22Rv1 (cell line): ENCODE data around the gene AMBRA1.

Experiments used
- H3K27ac ChIP-seq: fragments of 450-650 bp; 2 replicates; pipeline ENCODE4 v1.5.1; 2017
- CTCF ChIP-seq: fragments of 450-650 bp; IDR thresholded peaks from 2 replicates; pipeline ENCODE4 v1.5.1; 2017; ENCODE audit warnings: mild to moderate bottlenecking
- ZFX ChIP-seq: fragments of 450-650 bp; IDR thresholded peaks from 2 replicates; pipeline ENCODE4 v1.6.1; 2017; ENCODE audit warnings: antibody characterized with exemption, borderline replicate concordance

AMBRA1 gene

GRCh38 chr11:46463701-46464421 lies 130.0 kb downstream of the AMBRA1 start:
- TF ChIP-seq CTCF (no peak), ZFX (no peak)
- H3K27ac ChIP-seq = no peak overlapping the region

DNA sequence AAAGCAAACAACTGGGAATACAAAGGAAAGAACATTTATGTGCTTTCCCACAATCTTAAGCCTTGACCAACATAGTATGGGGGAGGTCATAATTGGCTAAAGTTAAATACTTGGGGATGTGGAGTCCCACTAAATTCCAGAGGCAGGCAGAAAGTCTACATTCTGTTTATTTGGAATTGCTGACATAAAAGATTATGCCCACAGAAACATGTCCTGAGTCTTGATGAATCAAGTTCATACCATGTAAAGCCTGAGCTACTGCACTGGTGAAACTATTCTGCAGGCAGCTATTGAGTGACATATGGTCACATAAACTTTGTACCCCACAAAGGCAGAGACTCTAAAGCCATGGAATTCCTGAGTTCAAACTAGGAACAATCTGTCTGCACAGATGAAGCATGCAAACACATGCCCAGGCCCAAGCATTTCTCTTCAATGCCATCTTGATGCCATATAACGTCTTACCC lies 132.3 kb downstream of the AMBRA1 start:
- TF ChIP-seq CTCF = no peak
- TF ChIP-seq ZFX = no peak
- H3K27ac ChIP-seq = no peak overlapping the region

- TF ChIP-seq ZFX (no peak), CTCF (no peak)
- H3K27ac ChIP-seq = no peak overlapping the region
Observed at GRCh38 chr11:46458491-46458890, 135.3 kb downstream of the AMBRA1 start.

GRCh38 chr11:46457659-46458424 lies 136.0 kb downstream of the AMBRA1 start:
- no peak for TF ChIP-seq ZFX
- TF ChIP-seq CTCF = no peak

GRCh38 chr11:46457021-46457420 lies 136.8 kb downstream of the AMBRA1 start:
- no peak for TF ChIP-seq ZFX
- TF ChIP-seq CTCF = no peak
- no peak overlapping the region for H3K27ac ChIP-seq

More at GRCh38 chr11:46457659-46458424, 136.0 kb downstream of the AMBRA1 start:
- H3K27ac ChIP-seq = no peak overlapping the region

DNA sequence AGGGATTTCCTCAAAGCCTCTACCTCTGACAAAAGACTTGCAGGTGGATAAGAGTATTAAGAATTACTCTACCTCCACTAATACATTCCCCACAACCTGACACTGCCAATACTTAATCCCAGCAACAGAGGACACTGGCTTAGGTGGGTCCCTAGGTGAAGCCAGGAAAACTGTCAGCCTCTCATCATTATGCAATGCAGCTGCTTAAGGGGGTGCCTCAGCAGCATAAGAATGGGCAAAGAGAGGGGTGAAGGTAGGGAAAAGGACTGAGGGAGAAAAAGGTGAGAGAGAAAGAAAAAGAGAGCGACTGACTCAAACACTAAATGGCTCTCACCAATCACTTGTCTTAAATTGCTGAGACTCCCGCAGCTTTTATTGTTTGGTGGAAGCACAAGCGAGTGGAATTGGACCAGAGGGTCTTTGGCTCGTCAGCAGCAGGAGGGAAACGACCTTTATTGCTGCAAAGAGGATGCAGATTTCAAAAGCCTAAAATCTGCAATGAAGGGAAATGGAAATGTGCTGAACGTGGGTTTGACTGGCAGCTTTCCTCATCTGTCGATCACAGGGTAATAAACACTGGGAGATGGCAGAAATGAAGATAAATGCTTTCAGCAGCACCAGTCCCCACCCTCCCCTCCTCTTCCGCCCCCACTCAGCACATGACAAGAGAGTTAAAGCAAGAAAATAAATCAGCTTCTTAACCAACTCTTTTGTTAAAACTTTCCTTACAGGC lies 137.4 kb downstream of the AMBRA1 start:
- no peak overlapping the region for H3K27ac ChIP-seq
- TF ChIP-seq ZFX (no peak), CTCF (no peak)

- H3K27ac ChIP-seq = no peak overlapping the region
- no peak for TF ChIP-seq CTCF
- no peak for TF ChIP-seq ZFX
Observed at GRCh38 chr11:46455834-46456233, 138.0 kb downstream of the AMBRA1 start.
